Peyer's patch (tissue), 4 donors: ENCODE data around the gene FGD5.

ENCODE experiments used
- POLR2A ChIP-seq, 2 donors: fragments of 450-650 bp; IDR thresholded peaks; one replicate each; pipeline ENCODE4 v1.5.1; 2017; ENCODE audit warnings: antibody characterized with exemption in 2 of 2, mild to moderate bottlenecking in 2 of 2, moderate library complexity in 2 of 2
- TF ChIP-seq, protein P1 (sequence below), 6 experiments: fragments of 450-650 bp in 4 of 6; fragments of 200-600 bp in 2 of 6; sonication (generic) in 1 of 6; IDR thresholded peaks; one replicate each; pipeline ENCODE4 v1.5.1; 2017 to 2019; ENCODE audit warnings: antibody characterized with exemption in 6 of 6, mild to moderate bottlenecking in 3 of 6, moderate library complexity in 1 of 6

DNA sequence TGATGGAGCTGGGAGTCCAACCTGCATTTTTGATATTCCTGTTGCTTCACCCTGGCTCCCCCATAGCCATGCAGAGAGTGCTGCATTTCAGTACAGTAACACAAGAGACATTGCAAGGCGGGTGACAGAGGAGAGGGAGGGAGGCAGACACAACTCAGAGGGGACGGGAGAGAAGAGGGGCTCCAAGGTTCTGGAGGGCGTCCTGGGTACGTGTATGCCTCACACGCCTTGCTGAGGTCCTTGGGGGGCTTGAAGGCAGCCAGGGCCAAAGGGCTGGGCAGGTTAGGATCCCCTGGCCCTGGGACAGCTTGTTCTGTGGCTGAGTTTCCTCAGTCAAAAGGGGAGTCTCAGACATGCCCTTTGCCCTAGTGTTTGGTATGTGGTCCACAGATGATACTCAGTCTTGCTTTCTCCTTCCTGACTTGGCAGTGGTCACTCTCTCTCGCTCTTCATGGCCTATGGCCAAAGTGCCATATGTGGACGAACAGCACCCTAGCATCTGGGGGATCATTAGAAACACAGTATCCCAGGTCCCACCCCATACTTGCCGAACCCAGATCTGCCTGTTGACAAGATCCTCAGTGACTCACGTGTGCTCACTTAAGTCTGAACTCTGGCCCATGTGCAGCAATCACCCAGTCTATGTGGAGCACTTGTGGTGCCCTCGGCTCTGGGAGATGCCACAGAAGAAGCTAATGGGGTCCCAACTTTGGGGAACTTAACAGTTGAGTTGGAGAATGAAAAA lies 52.9 kb downstream of the FGD5 start:
- TF ChIP-seq POLR2A (IDR thresholded peaks at IDR 0.05) = no peak
- TF ChIP-seq, protein P1, sequence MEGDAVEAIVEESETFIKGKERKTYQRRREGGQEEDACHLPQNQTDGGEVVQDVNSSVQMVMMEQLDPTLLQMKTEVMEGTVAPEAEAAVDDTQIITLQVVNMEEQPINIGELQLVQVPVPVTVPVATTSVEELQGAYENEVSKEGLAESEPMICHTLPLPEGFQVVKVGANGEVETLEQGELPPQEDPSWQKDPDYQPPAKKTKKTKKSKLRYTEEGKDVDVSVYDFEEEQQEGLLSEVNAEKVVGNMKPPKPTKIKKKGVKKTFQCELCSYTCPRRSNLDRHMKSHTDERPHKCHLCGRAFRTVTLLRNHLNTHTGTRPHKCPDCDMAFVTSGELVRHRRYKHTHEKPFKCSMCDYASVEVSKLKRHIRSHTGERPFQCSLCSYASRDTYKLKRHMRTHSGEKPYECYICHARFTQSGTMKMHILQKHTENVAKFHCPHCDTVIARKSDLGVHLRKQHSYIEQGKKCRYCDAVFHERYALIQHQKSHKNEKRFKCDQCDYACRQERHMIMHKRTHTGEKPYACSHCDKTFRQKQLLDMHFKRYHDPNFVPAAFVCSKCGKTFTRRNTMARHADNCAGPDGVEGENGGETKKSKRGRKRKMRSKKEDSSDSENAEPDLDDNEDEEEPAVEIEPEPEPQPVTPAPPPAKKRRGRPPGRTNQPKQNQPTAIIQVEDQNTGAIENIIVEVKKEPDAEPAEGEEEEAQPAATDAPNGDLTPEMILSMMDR (IDR thresholded peaks at IDR 0.05) = no peak
